Iris pigment epithelial cell (primary cell): ENCODE data around the gene CCDC102A.
A peak's percentile ranks its signal among the peaks of the same experiment; 100 is the strongest.
"Not testable (repeated sequence)": the region's sequence is repeated elsewhere in the genome, so short reads cannot be mapped to it uniquely, and the experiment has no call there.

Experiments
- DNase-seq: peaks from one replicate; pipeline ENCODE4 v3.0.0-alpha.2; 2011; ENCODE audit warnings: low read depth

Gene CCDC102A

GRCh38 chr16:57502048-57502775 is 34.2 kb downstream of the CCDC102A start:
- DNase-seq = no peak

- DNase-seq = no peak
Observed at GRCh38 chr16:57501492-57501891, 34.9 kb downstream of the CCDC102A start.

- no peak for DNase-seq
Observed at GRCh38 chr16:57500578-57501111, 35.7 kb downstream of the CCDC102A start.

GRCh38 chr16:57499941-57500340 is 36.4 kb downstream of the CCDC102A start:
- DNase-seq = not testable (repeated sequence)

- DNase-seq = no peak
Observed at GRCh38 chr16:57498031-57498430, 38.3 kb downstream of the CCDC102A start.

- no peak for DNase-seq
Observed at GRCh38 chr16:57497121-57497520, 39.2 kb downstream of the CCDC102A start.

- DNase-seq = no peak
Observed at GRCh38 chr16:57493767-57494166, 42.6 kb downstream of the CCDC102A start.

- DNase-seq = no peak
Observed at GRCh38 chr16:57489229-57489628, 47.1 kb downstream of the CCDC102A start.

GRCh38 chr16:57486858-57487834 is 49.2 kb downstream of the CCDC102A start:
- DNase-seq = no peak

- peak; percentile 69 for DNase-seq
Observed at GRCh38 chr16:57485916-57486857, 50.2 kb downstream of the CCDC102A start, which contains the start of gene DOK4. DOK4 (minus strand) TSS chr16:57486493; CDS start chr16:57479507, 6,986 bp downstream.

- DNase-seq = no peak
Observed at GRCh38 chr16:57485091-57485915, 51.1 kb downstream of the CCDC102A start.

- no peak for DNase-seq
Observed at GRCh38 chr16:57484515-57485005, 51.8 kb downstream of the CCDC102A start.

- no peak for DNase-seq
Observed at GRCh38 chr16:57483725-57484514, 52.5 kb downstream of the CCDC102A start.

- DNase-seq = no peak
Observed at GRCh38 chr16:57482845-57483545, 53.4 kb downstream of the CCDC102A start.

GRCh38 chr16:57481421-57481820 is 55.0 kb downstream of the CCDC102A start:
- no peak for DNase-seq

GRCh38 chr16:57480754-57481230 is 55.6 kb downstream of the CCDC102A start:
- no peak for DNase-seq

- peak; percentile 83 for DNase-seq
Observed at GRCh38 chr16:57479976-57480753, 56.2 kb downstream of the CCDC102A start.
